Measurements from ENCODE around the gene CLEC20A.

CLEC20A gene

GRCh38 chr1:178470411-178470960 is 26.3 kb downstream of the CLEC20A start:
- Histone ChIP-seq H4K20me1 (ENCODE audit: insufficient read depth, low read length, poor library complexity, severe bottlenecking) (no peaks in the 10 kb centered on the region), H3K4me2 (ENCODE audit: low read depth, low read length, poor library complexity, severe bottlenecking) (no peak overlapping the region), H3K79me2 (ENCODE audit: insufficient read depth, low read length) (no peaks in the 10 kb centered on the region), H3K9me2 (replicated peaks; ENCODE audit: low read depth, low read length) (no peaks in the 10 kb centered on the region), H3K36me3 (ENCODE audit: insufficient read depth, low read length) (no peaks in the 10 kb centered on the region), H3K9me3 (ENCODE audit: insufficient read depth, low read depth, low read length) (no peaks in the 10 kb centered on the region), H3K4me1 (ENCODE audit: insufficient read depth, low read length, poor library complexity, severe bottlenecking) (no peaks in the 10 kb centered on the region), H3F3A (ENCODE audit: low read depth) (no peaks in the 10 kb centered on the region), H2AFZ (ENCODE audit: low read length) (no peak overlapping the region), H3K9ac (ENCODE audit: low read depth, low read length, poor library complexity, severe bottlenecking) (no peak overlapping the region), H3K27me3 (ENCODE audit: insufficient read depth, low read length, poor library complexity, severe bottlenecking) (no peaks in the 10 kb centered on the region), H3K4me3 (ENCODE audit: low read length, poor library complexity, severe bottlenecking) (no peak overlapping the region)
- TF ChIP-seq CTCF (conservative IDR thresholded peaks at IDR 0.05; ENCODE audit: low read length), result no peak
- TF ChIP-seq EZH2phosphoT487 (IDR thresholded peaks at IDR 0.05; ENCODE audit: borderline replicate concordance), result no peak

- no peaks in the 10 kb centered on the region for H3F3A ChIP-seq (ENCODE audit: low read depth)
- H3K9me3 ChIP-seq (ENCODE audit: insufficient read depth, low read depth, low read length), result no peaks in the 10 kb centered on the region
These were observed 28.9 kb downstream of the CLEC20A start for GRCh38 chr1:178467837-178468236.

DNA sequence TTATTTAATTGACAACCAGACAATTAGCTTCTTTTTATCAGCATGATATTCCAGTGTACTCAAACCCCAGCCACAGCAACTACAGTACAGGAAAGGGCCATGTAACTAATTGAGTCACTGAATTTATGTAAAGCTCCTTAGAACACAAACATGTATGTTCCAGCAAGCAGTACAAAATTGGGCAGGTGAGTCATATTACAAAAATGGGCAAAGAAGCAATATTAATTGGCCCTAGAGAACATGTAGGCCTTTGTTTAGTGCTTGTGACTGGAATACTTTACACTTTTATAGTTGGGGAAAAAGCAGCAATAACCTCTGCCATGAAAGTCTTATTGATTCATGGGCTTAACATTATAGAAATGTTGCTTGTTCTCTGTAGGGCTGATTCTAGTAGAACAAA is 31.8 kb downstream of the CLEC20A start:
- H3K79me2 ChIP-seq (ENCODE audit: insufficient read depth, low read length), result no peaks in the 10 kb centered on the region
- TF ChIP-seq EZH2phosphoT487 (IDR thresholded peaks at IDR 0.05; ENCODE audit: borderline replicate concordance) (no peak), CTCF (conservative IDR thresholded peaks at IDR 0.05; ENCODE audit: low read length) (no peak)
- no peak overlapping the region for H3K9ac ChIP-seq (ENCODE audit: low read depth, low read length, poor library complexity, severe bottlenecking)
- H3F3A ChIP-seq (ENCODE audit: low read depth), result no peaks in the 10 kb centered on the region
- H2AFZ ChIP-seq (ENCODE audit: low read length), result no peak overlapping the region
- no peaks in the 10 kb centered on the region for H3K9me3 ChIP-seq (ENCODE audit: insufficient read depth, low read depth, low read length)
- H3K4me3 ChIP-seq (ENCODE audit: low read length, poor library complexity, severe bottlenecking), result no peak overlapping the region
- no peaks in the 10 kb centered on the region for H3K27me3 ChIP-seq (ENCODE audit: insufficient read depth, low read length, poor library complexity, severe bottlenecking)
- no peaks in the 10 kb centered on the region for H4K20me1 ChIP-seq (ENCODE audit: insufficient read depth, low read length, poor library complexity, severe bottlenecking)
- H3K9me2 ChIP-seq (replicated peaks; ENCODE audit: low read depth, low read length), result no peaks in the 10 kb centered on the region
- H3K36me3 ChIP-seq (ENCODE audit: insufficient read depth, low read length), result no peaks in the 10 kb centered on the region
- H3K4me1 ChIP-seq (ENCODE audit: insufficient read depth, low read length, poor library complexity, severe bottlenecking), result no peaks in the 10 kb centered on the region
- H3K4me2 ChIP-seq (ENCODE audit: low read depth, low read length, poor library complexity, severe bottlenecking), result no peak overlapping the region

More at GRCh38 chr1:178467837-178468236, 28.9 kb downstream of the CLEC20A start:
- H3K4me2 ChIP-seq (ENCODE audit: low read depth, low read length, poor library complexity, severe bottlenecking), result no peak overlapping the region
- H3K36me3 ChIP-seq (ENCODE audit: insufficient read depth, low read length), result no peaks in the 10 kb centered on the region
- H3K9ac ChIP-seq (ENCODE audit: low read depth, low read length, poor library complexity, severe bottlenecking), result no peak overlapping the region
- no peaks in the 10 kb centered on the region for H4K20me1 ChIP-seq (ENCODE audit: insufficient read depth, low read length, poor library complexity, severe bottlenecking)
- H3K9me2 ChIP-seq (replicated peaks; ENCODE audit: low read depth, low read length), result no peaks in the 10 kb centered on the region
- no peak for TF ChIP-seq CTCF (conservative IDR thresholded peaks at IDR 0.05; ENCODE audit: low read length)
- no peak for TF ChIP-seq EZH2phosphoT487 (IDR thresholded peaks at IDR 0.05; ENCODE audit: borderline replicate concordance)
- H3K27me3 ChIP-seq (ENCODE audit: insufficient read depth, low read length, poor library complexity, severe bottlenecking), result no peaks in the 10 kb centered on the region
- no peaks in the 10 kb centered on the region for H3K79me2 ChIP-seq (ENCODE audit: insufficient read depth, low read length)
- no peaks in the 10 kb centered on the region for H3K4me1 ChIP-seq (ENCODE audit: insufficient read depth, low read length, poor library complexity, severe bottlenecking)
- H3K4me3 ChIP-seq (ENCODE audit: low read length, poor library complexity, severe bottlenecking), result no peak overlapping the region
- no peak overlapping the region for H2AFZ ChIP-seq (ENCODE audit: low read length)
